ENCODE measurements around the gene DBF4B. TPM values are rescaled to one million over a fixed set of nuclear protein-coding genes. Genes with fewer than 3 reads are reported as not detected.

The DBF4B gene
- 1 to 10 TPM; 1.9 to 5.3 (median 3.8) TPM for total RNA-seq

GRCh38 chr17:44708401-44709263 is at the start of gene DBF4B:
TSS of gene DBF4B (plus strand) at chr17:44708665. CDS start at chr17:44708821, 156 bp downstream.
- Histone ChIP-seq H3K27ac (peak within 1 kb of the TSS; percentile 63 to 86 (median 74)), H3K4me1 (peaks cover 8 to 20% (median 14%) of the 10 kb centered on the region in 3 donors), H3K36me3 (peaks cover 0 to 5% (median 0%) of the 10 kb centered on the region in 3 donors), H3K4me3 (peak within 1 kb of the TSS; percentile 64 to 89 (median 78)), H3K27me3 (peaks cover 0 to 7% (median 0%) of the 10 kb centered on the region in 4 donors), H3K9me3 (no peaks in the 10 kb centered on the region)
- peak; percentile 27 for DNase-seq
- WGBS, 2 donors, result 0 to 1% methylated on average over 52 of the region's 52 CpGs
- peak in 1 of 4 donors; percentile 10 for TF ChIP-seq POLR2A (IDR thresholded peaks at IDR 0.05)
- peak in 1 of 6 experiments; percentile 20 for TF ChIP-seq CTCF (IDR thresholded peaks at IDR 0.05)
- intact Hi-C loops (cut with DNase I), result no loop called here

- no peak overlapping the region for H3K27ac ChIP-seq
- H3K9me3 ChIP-seq, result no peaks in the 10 kb centered on the region
- intact Hi-C loops (cut with DNase I), result no loop called here
- TF ChIP-seq CTCF (IDR thresholded peaks at IDR 0.05) (no peak), POLR2A (IDR thresholded peaks at IDR 0.05) (no peak)
- H3K4me3 ChIP-seq, result no peak overlapping the region
- no peak for DNase-seq
- no peaks in the 10 kb centered on the region for H3K36me3 ChIP-seq
- peaks cover 0 to 5% (median under 1%) of the 10 kb centered on the region in 3 donors for H3K4me1 ChIP-seq
- WGBS, 2 donors, result 89 to 97% methylated on average over 2 of the region's 2 CpGs
- H3K27me3 ChIP-seq, result peaks cover 0 to 24% (median 1%) of the 10 kb centered on the region in 4 donors
Observed at GRCh38 chr17:44661835-44662234, 46.6 kb upstream of the DBF4B start.

- no peak for TF ChIP-seq CTCF (IDR thresholded peaks at IDR 0.05)
- no peak for TF ChIP-seq POLR2A (IDR thresholded peaks at IDR 0.05)
- Histone ChIP-seq H3K4me1 (no peaks in the 10 kb centered on the region), H3K27me3 (peaks cover 0 to 11% (median 0%) of the 10 kb centered on the region in 4 donors), H3K27ac (no peak overlapping the region), H3K36me3 (no peaks in the 10 kb centered on the region), H3K9me3 (no peaks in the 10 kb centered on the region), H3K4me3 (no peak overlapping the region)
- intact Hi-C loops (cut with DNase I), result no loop called here
- WGBS, 2 donors, result 71 to 84% methylated on average over 1 of the region's 1 CpG
- no peak for DNase-seq
Observed at GRCh38 chr17:44663095-44663494, 45.4 kb upstream of the DBF4B start.

GRCh38 chr17:44664867-44665266 is 43.6 kb upstream of the DBF4B start:
- H3K4me1 ChIP-seq, result no peaks in the 10 kb centered on the region
- intact Hi-C loops (cut with DNase I), result no loop called here
- no peaks in the 10 kb centered on the region for H3K9me3 ChIP-seq
- H3K4me3 ChIP-seq, result no peak overlapping the region
- H3K27ac ChIP-seq, result no peak overlapping the region
- TF ChIP-seq CTCF (IDR thresholded peaks at IDR 0.05) (no peak), POLR2A (IDR thresholded peaks at IDR 0.05) (no peak)
- H3K36me3 ChIP-seq, result no peaks in the 10 kb centered on the region
- 85 to 100% methylated on average over 1 of the region's 1 CpG for WGBS, 2 donors
- no peak for DNase-seq
- H3K27me3 ChIP-seq, result peaks cover 0 to 5% (median 0%) of the 10 kb centered on the region in 4 donors

GRCh38 chr17:44666006-44666405 is 42.5 kb upstream of the DBF4B start:
- Histone ChIP-seq H3K27ac (no peak overlapping the region), H3K27me3 (peaks cover 0 to 5% (median 0%) of the 10 kb centered on the region in 4 donors), H3K36me3 (no peaks in the 10 kb centered on the region), H3K4me3 (no peak overlapping the region), H3K9me3 (no peaks in the 10 kb centered on the region), H3K4me1 (no peaks in the 10 kb centered on the region)
- no peak for DNase-seq
- no peak for TF ChIP-seq CTCF (IDR thresholded peaks at IDR 0.05)
- no peak for TF ChIP-seq POLR2A (IDR thresholded peaks at IDR 0.05)
- 92 to 95% methylated on average over 1 of the region's 1 CpG for WGBS, 2 donors
- intact Hi-C loops (cut with DNase I), result no loop called here

All from esophagus squamous epithelium (tissue), 5 donors.